ENCODE data around the gene GLRB.
"Not testable (repeated sequence)": the region's sequence is repeated elsewhere in the genome, so short reads cannot be mapped to it uniquely, and the experiment has no call there.

The GLRB gene

DNA sequence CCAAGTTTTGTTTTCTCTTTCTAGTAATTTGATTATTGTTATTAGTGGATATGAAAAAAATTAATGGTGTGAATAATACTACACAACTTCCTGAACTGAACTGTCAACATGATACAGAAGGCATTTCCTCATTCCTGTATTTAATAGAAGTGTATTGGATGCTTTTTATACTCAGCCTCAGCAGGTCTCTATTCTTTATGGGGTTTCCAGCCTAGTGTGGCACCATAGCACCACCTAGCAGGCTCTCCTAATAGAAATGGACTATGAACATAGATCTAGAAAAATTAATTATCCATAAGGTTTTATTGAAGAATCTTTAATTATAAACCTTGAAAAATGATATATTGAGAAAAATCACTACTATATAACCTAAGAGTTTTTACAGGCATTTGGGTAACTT is 52.4 kb downstream of the GLRB start:
- Histone ChIP-seq H3K9me3 (ENCODE audit: insufficient read depth, low read depth, low read length) (no peaks in the 10 kb centered on the region), H3K27ac (ENCODE audit: low read depth, low read length) (no peak overlapping the region), H3K4me1 (ENCODE audit: insufficient read depth, low read length) (no peaks in the 10 kb centered on the region; the same call in 1 of the 2 replicates), H3K36me3 (ENCODE audit: insufficient read depth, low read length) (no peaks in the 10 kb centered on the region), H3K4me3 (ENCODE audit: low read length) (no peak overlapping the region), H3K27me3 (ENCODE audit: insufficient read depth, low read length) (no peaks in the 10 kb centered on the region), H3K9ac (ENCODE audit: low read depth, low read length) (no peak overlapping the region)

DNA sequence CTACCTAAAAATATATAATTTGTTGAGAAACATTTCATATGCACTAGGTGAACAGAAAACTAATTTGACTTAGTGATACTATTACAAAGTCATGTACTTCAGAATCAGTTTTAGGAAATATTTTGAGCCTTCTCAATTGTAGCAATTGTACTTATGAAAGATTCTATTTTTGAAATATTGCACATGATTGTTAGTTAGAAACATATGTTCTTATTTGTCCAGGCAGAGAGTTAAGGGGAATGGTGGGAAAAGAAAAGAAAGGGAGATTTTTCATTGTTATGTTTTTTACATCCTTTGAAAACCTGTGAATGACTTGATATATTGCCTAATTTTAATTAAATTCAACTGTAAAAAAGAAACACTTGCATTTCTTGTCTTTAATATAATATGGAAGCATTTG is 66.0 kb downstream of the GLRB start:
- Histone ChIP-seq H3K27ac (ENCODE audit: low read depth, low read length) (no peak overlapping the region), H3K9ac (ENCODE audit: low read depth, low read length) (no peak overlapping the region), H3K4me3 (ENCODE audit: low read length) (no peak overlapping the region)

DNA sequence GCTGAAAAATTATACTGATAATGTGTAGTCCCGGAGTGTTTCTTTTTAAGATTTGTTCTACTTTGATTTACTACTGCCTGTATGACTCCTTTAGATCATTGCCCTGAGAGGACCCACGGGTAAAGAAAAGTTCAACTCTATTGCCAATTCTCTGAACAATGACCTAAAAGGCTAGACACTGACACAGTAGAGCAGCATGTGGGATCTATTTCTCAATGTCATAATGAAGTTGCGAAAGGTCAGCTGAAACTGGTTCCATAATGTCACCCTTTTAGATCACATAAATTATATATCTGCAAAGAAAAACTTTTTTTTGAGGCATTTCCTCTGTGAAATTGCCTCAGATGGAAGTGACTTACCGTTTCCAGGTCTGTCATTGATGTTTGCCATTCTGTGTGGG is 67.4 kb downstream of the GLRB start:
- Histone ChIP-seq H3K9ac (ENCODE audit: low read depth, low read length) (no peak overlapping the region), H3K4me1 (ENCODE audit: insufficient read depth, low read length) (no peaks in the 10 kb centered on the region), H3K27me3 (ENCODE audit: insufficient read depth, low read length) (no peaks in the 10 kb centered on the region), H3K36me3 (ENCODE audit: insufficient read depth, low read length) (no peaks in the 10 kb centered on the region), H3K27ac (ENCODE audit: low read depth, low read length) (no peak overlapping the region), H3K4me3 (ENCODE audit: low read length) (no peak overlapping the region), H3K9me3 (ENCODE audit: insufficient read depth, low read depth, low read length) (no peaks in the 10 kb centered on the region)
- 96% methylated on average over 4 of the region's 4 CpGs for WGBS

More for the DNA sequence above, 66.0 kb downstream of the GLRB start:
- no peaks in the 10 kb centered on the region for H3K9me3 ChIP-seq (ENCODE audit: insufficient read depth, low read depth, low read length)
- no peaks in the 10 kb centered on the region for H3K4me1 ChIP-seq (ENCODE audit: insufficient read depth, low read length)
- no peaks in the 10 kb centered on the region for H3K27me3 ChIP-seq (ENCODE audit: insufficient read depth, low read length)
- no peaks in the 10 kb centered on the region for H3K36me3 ChIP-seq (ENCODE audit: insufficient read depth, low read length)

DNA sequence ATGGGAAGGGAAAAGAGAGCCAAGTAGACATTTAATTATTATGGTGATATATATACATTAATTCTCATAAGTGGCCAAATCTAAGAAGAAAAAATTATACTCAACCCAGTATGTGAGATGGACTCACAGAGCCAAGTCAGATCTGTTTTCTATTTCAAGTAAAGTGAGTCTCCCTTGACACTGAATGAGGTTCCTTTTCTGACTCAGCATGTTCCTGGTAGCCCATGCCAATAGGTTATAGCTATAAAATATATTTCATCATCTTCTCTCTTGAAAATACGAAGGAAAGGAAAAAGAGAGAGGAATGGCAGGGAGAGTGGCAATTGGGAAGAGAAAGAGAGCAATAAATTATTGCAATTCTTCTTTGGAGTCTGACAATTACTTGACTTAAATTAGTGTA is 75.8 kb downstream of the GLRB start:
- Histone ChIP-seq H3K27ac (ENCODE audit: low read depth, low read length) (no peak overlapping the region), H3K9me3 (ENCODE audit: insufficient read depth, low read depth, low read length) (no peaks in the 10 kb centered on the region), H3K36me3 (ENCODE audit: insufficient read depth, low read length) (no peaks in the 10 kb centered on the region), H3K4me1 (ENCODE audit: insufficient read depth, low read length) (no peaks in the 10 kb centered on the region), H3K9ac (ENCODE audit: low read depth, low read length) (no peak overlapping the region), H3K4me3 (ENCODE audit: low read length) (no peak overlapping the region), H3K27me3 (ENCODE audit: insufficient read depth, low read length) (no peaks in the 10 kb centered on the region)
- 86% methylated on average over 1 of the region's 1 CpG for WGBS

DNA sequence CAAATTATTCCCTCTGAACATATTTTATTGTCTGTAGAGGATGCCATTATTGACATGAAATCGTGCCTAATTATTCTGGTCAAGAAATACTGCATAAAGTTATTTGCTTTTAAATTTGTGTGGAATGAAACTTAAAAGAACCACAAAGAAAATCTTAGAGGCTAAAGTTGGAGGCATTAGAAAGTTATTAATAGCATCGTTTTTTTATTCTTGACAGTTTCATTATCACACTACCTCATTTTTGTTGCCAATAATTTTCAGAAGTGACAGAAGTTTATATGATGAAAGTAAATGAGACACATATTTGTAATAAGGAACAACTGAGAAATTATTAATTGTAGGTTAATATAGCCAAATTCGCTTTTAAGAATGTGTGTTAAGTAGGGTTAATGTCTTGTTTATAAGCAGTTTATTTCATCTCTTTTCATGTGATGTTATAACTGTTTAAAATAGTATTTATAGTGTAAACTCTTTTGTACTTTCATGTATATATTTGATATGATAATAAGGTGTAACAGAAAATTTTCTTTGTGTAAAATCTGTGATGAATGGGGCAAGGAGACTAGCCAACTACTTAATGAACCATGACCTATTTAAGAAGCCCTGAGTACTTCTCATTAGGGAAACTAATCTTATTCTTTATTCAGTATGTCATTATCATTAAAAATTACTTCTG is 90.1 kb downstream of the GLRB start:
- H3K36me3 ChIP-seq (ENCODE audit: insufficient read depth, low read length): no peaks in the 10 kb centered on the region
- no peak overlapping the region for H3K4me3 ChIP-seq (ENCODE audit: low read length)
- whole genome bisulfite sequencing: 83% methylated on average over 2 of the region's 3 CpGs
- H3K9me3 ChIP-seq (ENCODE audit: insufficient read depth, low read depth, low read length): no peaks in the 10 kb centered on the region
- no peak overlapping the region for H3K27ac ChIP-seq (ENCODE audit: low read depth, low read length)
- no peaks in the 10 kb centered on the region for H3K4me1 ChIP-seq (ENCODE audit: insufficient read depth, low read length)
- no peaks in the 10 kb centered on the region for H3K27me3 ChIP-seq (ENCODE audit: insufficient read depth, low read length)
- no peak overlapping the region for H3K9ac ChIP-seq (ENCODE audit: low read depth, low read length)

DNA sequence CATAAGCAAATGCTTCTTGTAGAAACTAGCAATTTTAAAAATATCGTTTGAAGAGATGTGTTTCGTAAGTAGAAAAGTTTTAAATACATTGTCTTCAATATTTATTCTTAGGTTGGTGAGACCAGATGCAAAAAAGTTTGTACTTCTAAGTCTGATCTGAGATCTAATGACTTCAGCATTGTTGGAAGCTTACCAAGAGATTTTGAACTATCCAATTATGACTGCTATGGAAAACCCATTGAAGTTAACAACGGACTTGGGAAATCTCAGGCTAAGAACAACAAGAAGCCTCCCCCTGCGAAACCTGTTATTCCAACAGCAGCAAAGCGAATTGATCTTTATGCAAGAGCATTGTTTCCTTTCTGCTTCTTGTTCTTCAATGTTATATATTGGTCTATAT is 94.4 kb downstream of the GLRB start:
- no peaks in the 10 kb centered on the region for H3K36me3 ChIP-seq (ENCODE audit: insufficient read depth, low read length)
- H3K27me3 ChIP-seq (ENCODE audit: insufficient read depth, low read length): no peaks in the 10 kb centered on the region
- H3K4me3 ChIP-seq (ENCODE audit: low read length): no peak overlapping the region
- H3K27ac ChIP-seq (ENCODE audit: low read depth, low read length): no peak overlapping the region
- WGBS: 99% methylated on average over 4 of the region's 5 CpGs
- H3K9me3 ChIP-seq (ENCODE audit: insufficient read depth, low read depth, low read length): no peaks in the 10 kb centered on the region
- no peak overlapping the region for H3K9ac ChIP-seq (ENCODE audit: low read depth, low read length)
- H3K4me1 ChIP-seq (ENCODE audit: insufficient read depth, low read length): no peaks in the 10 kb centered on the region

DNA sequence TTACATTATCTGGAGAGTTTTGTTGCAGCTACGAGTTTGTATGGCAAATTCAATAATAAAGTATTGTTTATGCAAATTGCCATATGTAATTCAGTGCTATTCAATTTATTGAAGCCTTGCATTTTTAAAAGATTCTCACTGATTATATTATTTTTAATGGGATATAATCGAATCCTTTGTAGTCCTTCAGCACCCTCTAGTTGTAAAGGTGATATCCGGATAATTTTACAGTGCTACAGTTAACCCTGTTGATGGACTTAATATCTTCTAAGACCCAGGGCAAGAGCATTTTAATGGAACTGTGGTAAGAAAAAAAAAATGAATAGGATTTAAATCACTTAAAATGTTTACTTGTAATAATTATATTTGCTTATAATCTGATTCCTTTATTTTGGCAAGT is 96.1 kb downstream of the GLRB start:
- no peaks in the 10 kb centered on the region for H3K4me1 ChIP-seq (ENCODE audit: insufficient read depth, low read length)

DNA sequence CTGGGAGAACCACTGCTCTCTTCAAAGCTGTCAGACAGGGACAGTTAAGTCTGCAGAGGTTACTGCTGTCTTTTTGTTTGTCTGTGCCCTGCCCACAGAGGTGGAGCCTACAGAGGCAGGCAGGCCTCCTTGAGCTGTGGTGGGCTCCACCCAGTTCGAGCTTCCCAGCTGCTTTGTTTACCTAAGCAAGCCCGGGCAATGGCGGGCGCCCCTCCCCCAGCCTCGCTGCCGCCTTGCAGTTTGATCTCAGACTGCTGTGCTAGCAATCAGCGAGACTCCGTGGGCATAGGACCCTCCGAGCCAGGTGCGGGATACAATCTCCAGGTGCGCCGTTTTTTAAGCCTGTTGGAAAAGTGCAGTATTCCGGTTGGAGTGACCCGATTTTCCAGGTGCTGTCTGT is 104.3 kb downstream of the GLRB start:
- 74% methylated on average over 14 of the region's 14 CpGs for WGBS
- not testable (repeated sequence) for H3K36me3 ChIP-seq (ENCODE audit: insufficient read depth, low read length); H3K27ac ChIP-seq (ENCODE audit: low read depth, low read length); H3K27me3 ChIP-seq (ENCODE audit: insufficient read depth, low read length); H3K9me3 ChIP-seq (ENCODE audit: insufficient read depth, low read depth, low read length); H3K4me3 ChIP-seq (ENCODE audit: low read length); H3K9ac ChIP-seq (ENCODE audit: low read depth, low read length); H3K4me1 ChIP-seq (ENCODE audit: insufficient read depth, low read length)

More for the DNA sequence above, 96.1 kb downstream of the GLRB start:
- H3K9me3 ChIP-seq (ENCODE audit: insufficient read depth, low read depth, low read length): no peaks in the 10 kb centered on the region
- no peaks in the 10 kb centered on the region for H3K27me3 ChIP-seq (ENCODE audit: insufficient read depth, low read length)
- no peak overlapping the region for H3K9ac ChIP-seq (ENCODE audit: low read depth, low read length)
- no peak overlapping the region for H3K27ac ChIP-seq (ENCODE audit: low read depth, low read length)
- no peaks in the 10 kb centered on the region for H3K36me3 ChIP-seq (ENCODE audit: insufficient read depth, low read length)
- no peak overlapping the region for H3K4me3 ChIP-seq (ENCODE audit: low read length)
- WGBS: 100% methylated on average over 1 of the region's 3 CpGs

DNA sequence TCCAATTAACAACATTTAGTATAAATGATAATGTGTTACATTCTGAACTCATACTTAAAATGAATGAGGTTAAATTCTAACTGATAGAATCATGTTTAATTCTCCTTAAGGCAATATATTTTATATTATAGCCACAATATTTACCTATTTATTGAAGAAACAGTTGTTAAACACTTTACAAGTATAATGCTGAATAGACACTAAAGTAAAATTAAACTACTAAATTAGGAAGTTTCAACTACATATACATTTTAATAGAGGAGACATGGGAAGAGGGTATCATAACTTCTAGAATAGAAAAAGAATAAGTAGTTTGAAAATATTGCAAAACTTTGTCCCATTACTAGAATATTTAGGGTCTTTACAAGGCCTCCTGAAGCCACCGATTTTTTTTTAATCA is 108.3 kb downstream of the GLRB start:
- H3K27ac ChIP-seq (ENCODE audit: low read depth, low read length): no peak overlapping the region
- H3K4me3 ChIP-seq (ENCODE audit: low read length): no peak overlapping the region
- H3K36me3 ChIP-seq (ENCODE audit: insufficient read depth, low read length): no peaks in the 10 kb centered on the region
- H3K9me3 ChIP-seq (ENCODE audit: insufficient read depth, low read depth, low read length): no peaks in the 10 kb centered on the region
- no peaks in the 10 kb centered on the region; the same call in 1 of the 2 replicates for H3K4me1 ChIP-seq (ENCODE audit: insufficient read depth, low read length)
- no CpG with 5 or more reads among the region's 1 CpG for WGBS
- no peaks in the 10 kb centered on the region for H3K27me3 ChIP-seq (ENCODE audit: insufficient read depth, low read length)
- H3K9ac ChIP-seq (ENCODE audit: low read depth, low read length): no peak overlapping the region

DNA sequence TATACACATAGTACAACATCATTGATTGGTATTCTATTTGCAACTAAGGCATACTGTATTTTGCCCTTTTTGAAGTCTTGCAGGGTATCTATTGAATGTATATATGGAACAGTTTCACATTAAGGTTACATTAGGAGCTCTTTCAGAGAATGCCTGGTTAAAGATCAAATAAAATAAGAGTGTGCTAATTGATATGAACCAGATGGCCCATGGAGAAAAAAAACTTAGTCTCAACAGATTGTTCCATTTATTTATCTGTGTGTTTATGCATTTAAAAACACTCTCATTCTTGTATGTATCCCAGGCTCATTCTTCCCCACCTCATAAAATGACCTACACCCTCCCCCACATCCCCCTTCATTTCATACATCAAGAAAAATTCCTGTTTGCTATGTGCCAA is 109.4 kb downstream of the GLRB start:
- no peaks in the 10 kb centered on the region; the same call in 1 of the 2 replicates for H3K4me1 ChIP-seq (ENCODE audit: insufficient read depth, low read length)
- no peak overlapping the region for H3K9ac ChIP-seq (ENCODE audit: low read depth, low read length)
- no peak overlapping the region for H3K27ac ChIP-seq (ENCODE audit: low read depth, low read length)
- H3K9me3 ChIP-seq (ENCODE audit: insufficient read depth, low read depth, low read length): no peaks in the 10 kb centered on the region
- no peaks in the 10 kb centered on the region for H3K36me3 ChIP-seq (ENCODE audit: insufficient read depth, low read length)
- H3K4me3 ChIP-seq (ENCODE audit: low read length): no peak overlapping the region
- H3K27me3 ChIP-seq (ENCODE audit: insufficient read depth, low read length): no peaks in the 10 kb centered on the region

DNA sequence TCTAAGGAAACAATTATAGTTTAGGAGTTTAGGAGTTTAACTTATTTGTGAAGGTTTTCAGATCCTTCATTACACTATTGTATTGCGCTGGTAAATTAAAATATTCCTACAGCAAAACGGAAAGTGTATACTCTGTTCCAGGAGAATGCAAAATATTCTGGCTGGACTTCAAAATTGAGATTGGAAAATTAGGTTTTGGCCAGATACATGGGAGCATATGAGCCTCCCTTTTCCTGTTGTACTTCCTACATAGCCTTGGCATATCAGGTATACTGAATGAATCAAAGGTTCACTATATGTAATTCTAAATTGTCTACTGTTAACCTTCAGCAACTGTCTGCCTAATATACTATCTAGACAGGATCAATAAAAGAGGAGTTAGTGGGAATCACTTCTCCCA is 119.4 kb downstream of the GLRB start:
- Histone ChIP-seq H3K9me3 (ENCODE audit: insufficient read depth, low read depth, low read length) (no peaks in the 10 kb centered on the region), H3K4me1 (ENCODE audit: insufficient read depth, low read length) (peaks cover 10% of the 10 kb centered on the region), H3K36me3 (ENCODE audit: insufficient read depth, low read length) (no peaks in the 10 kb centered on the region), H3K27ac (ENCODE audit: low read depth, low read length) (no peak overlapping the region), H3K9ac (ENCODE audit: low read depth, low read length) (no peak overlapping the region), H3K27me3 (ENCODE audit: insufficient read depth, low read length) (no peaks in the 10 kb centered on the region), H3K4me3 (ENCODE audit: low read length) (no peak overlapping the region)
- 94% methylated on average over 2 of the region's 2 CpGs for WGBS

DNA sequence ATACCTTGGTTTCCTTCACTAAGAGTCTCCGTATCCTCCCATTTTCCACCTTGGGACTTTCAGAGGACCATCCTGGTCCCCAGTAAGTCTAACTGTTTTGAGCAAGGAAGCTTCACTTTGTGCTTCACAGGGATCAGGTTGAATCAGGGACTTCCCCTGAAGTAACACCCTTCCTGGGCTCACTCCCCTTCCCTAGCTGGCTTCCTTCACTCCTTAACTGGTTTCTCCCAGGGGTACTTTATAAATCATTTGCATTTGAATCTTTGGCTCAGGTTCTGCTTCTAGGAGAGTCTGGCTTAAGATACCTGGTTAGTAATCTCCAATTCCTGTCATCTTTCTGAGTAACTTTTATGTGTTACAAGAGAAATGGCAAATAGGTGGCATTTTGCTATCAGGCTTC is 120.1 kb downstream of the GLRB start:
- H3K9ac ChIP-seq (ENCODE audit: low read depth, low read length): no peak overlapping the region
- H3K9me3 ChIP-seq (ENCODE audit: insufficient read depth, low read depth, low read length): no peaks in the 10 kb centered on the region
- H3K4me1 ChIP-seq (ENCODE audit: insufficient read depth, low read length): peaks cover 10% of the 10 kb centered on the region
- WGBS: 94% methylated on average over 1 of the region's 1 CpG
- H3K4me3 ChIP-seq (ENCODE audit: low read length): no peak overlapping the region
- no peaks in the 10 kb centered on the region for H3K36me3 ChIP-seq (ENCODE audit: insufficient read depth, low read length)
- no peak overlapping the region for H3K27ac ChIP-seq (ENCODE audit: low read depth, low read length)
- H3K27me3 ChIP-seq (ENCODE audit: insufficient read depth, low read length): no peaks in the 10 kb centered on the region

Data from HUES64 (cell line).